Endothelial cell of umbilical vein (primary cell): ENCODE measurements around the gene LRP10.

Experiments
- CTCF ChIP-seq, 2 donors: IDR thresholded peaks; 1 replicate in 1 of 2; 2 replicates in 1 of 2; pipeline ENCODE4 v1.5.1; 2011; ENCODE audit warnings: low read length in 2 of 2, mild to moderate bottlenecking in 2 of 2, moderate library complexity in 2 of 2, control low read depth in 1 of 2, inconsistent platforms in 1 of 2, low read depth in 1 of 2; ENCODE audit not compliant: insufficient read depth in 1 of 2; ENCODE audit errors: extremely low read depth in 1 of 2
- EZH2 ChIP-seq: IDR thresholded peaks from 2 replicates; pipeline ENCODE4 v1.6.1; 2012; ENCODE audit warnings: borderline replicate concordance, low read depth, mild to moderate bottlenecking, moderate library complexity, low read length, inconsistent platforms; ENCODE audit not compliant: severe bottlenecking
- FOS ChIP-seq: IDR thresholded peaks from 2 replicates; pipeline ENCODE4 v1.6.1; 2011; ENCODE audit warnings: mild to moderate bottlenecking, low read length, moderate library complexity, borderline replicate concordance; ENCODE audit not compliant: insufficient read depth
- GATA2 ChIP-seq: IDR thresholded peaks from 2 replicates; pipeline ENCODE4 v1.7.0; 2011; ENCODE audit warnings: low read depth, mild to moderate bottlenecking, moderate library complexity, mixed read lengths, low read length; ENCODE audit not compliant: insufficient read length, insufficient read depth
- JUN ChIP-seq: IDR thresholded peaks from 2 replicates; pipeline ENCODE4 v1.6.1; 2011; ENCODE audit warnings: borderline replicate concordance, low read depth; ENCODE audit not compliant: insufficient read length, insufficient read depth
- MAX ChIP-seq: IDR thresholded peaks from 2 replicates; pipeline ENCODE4 v1.6.1; 2011; ENCODE audit not compliant: insufficient read depth, insufficient read length
- MYC ChIP-seq: IDR thresholded peaks from one replicate; pipeline ENCODE4 v1.6.1; 2011; ENCODE audit warnings: mild to moderate bottlenecking, low read depth, low read length
- POLR2A ChIP-seq: IDR thresholded peaks from 2 replicates; pipeline ENCODE4 v1.6.1; 2012; ENCODE audit warnings: low read depth, mild to moderate bottlenecking, control low read depth, low read length
- POLR2AphosphoS5 ChIP-seq: IDR thresholded peaks from 2 replicates; pipeline ENCODE4 v1.6.1; 2012; ENCODE audit warnings: low read depth, mild to moderate bottlenecking, control low read depth, low read length, moderate library complexity; ENCODE audit not compliant: insufficient read depth

- TF ChIP-seq CTCF (IDR thresholded peaks at IDR 0.05; ENCODE audit: extremely low read depth in 1 of 2, insufficient read depth in 1 of 2, low read depth in 1 of 2, low read length in 2 of 2) = no peak
- TF ChIP-seq POLR2AphosphoS5 = peak; percentile 81
- peak; percentile 48 for TF ChIP-seq JUN
- no peak for TF ChIP-seq MAX
- TF ChIP-seq POLR2A = peak; percentile 67
- no peak for TF ChIP-seq EZH2
- no peak for TF ChIP-seq FOS
- TF ChIP-seq MYC = no peak
- TF ChIP-seq GATA2 = no peak
These were observed 47.5 kb downstream of the LRP10 start, which contains the start of gene RBM23 for GRCh38 chr14:22918804-22919600.
